GM12878 (cell line): Measurements from ENCODE around the gene CNTN4. TPM values are rescaled to one million over a fixed set of nuclear protein-coding genes. Genes with fewer than 3 reads are reported as not detected.

Experiments
- ATAC-seq: fragments of 200-7000 bp; cut with Tn5 transposase; 3 replicates; pipeline ENCODE4 v1.9.1; 2020; ENCODE audit warnings: mild to moderate bottlenecking, moderate library complexity
- BruUV-seq: library from RNA; stranded (reverse); fragments of 400-500 nt; replicated peaks from 2 replicates; lab custom pipeline; 2021; lab: Mats Ljungman, UMichigan
- CTCF ChIA-PET: fragments of 300-600 bp; sonication (Branson Sonifier 250); formaldehyde crosslinking; extraction: SDS; loops from one replicate; lab custom pipeline; 2021; ENCODE audit warnings: inconsistent platforms; lab: Yijun Ruan, JAX
- POLR2A ChIA-PET: fragments of 350-600 bp; formaldehyde crosslinking; extraction: SDS; loops from one replicate; lab custom pipeline; 2021; ENCODE audit warnings: inconsistent platforms; lab: Charles Lee
- RAD21 ChIA-PET: fragments of 300-600 bp; sonication (Branson Sonifier 250); formaldehyde crosslinking; loops from one replicate; lab custom pipeline; 2023; ENCODE audit warnings: antibody characterized with exemption; ENCODE audit not compliant: unreplicated experiment; lab: Charles Lee
- SMC1A ChIA-PET: fragments of 300-600 bp; sonication (Branson Sonifier 250); formaldehyde crosslinking; loops from one replicate; lab custom pipeline; 2023; ENCODE audit not compliant: unreplicated experiment, uncharacterized antibody; lab: Charles Lee
- DNase-seq: peaks from one replicate; pipeline ENCODE4 v3.0.0-alpha.2; 2011; ENCODE audit warnings: low read depth, low spot score
- FAIRE-seq: peaks from 3 replicates; lab custom pipeline; 2011; peaks lifted over from hg19 to GRCh38; lab: Jason Lieb, UNC
- H2AFZ ChIP-seq: 2 replicates; pipeline ENCODE4 v1.6.0; 2011; ENCODE audit warnings: low read depth, low read length, control low read depth; ENCODE audit not compliant: control insufficient read depth
- H3K27ac ChIP-seq: 2 replicates; pipeline ENCODE4 v1.5.1; 2011; ENCODE audit warnings: control low read depth; ENCODE audit not compliant: control insufficient read depth, insufficient read depth
- H3K27me3 ChIP-seq, 2 experiments: replicated peaks in 1 of 2; 2 replicates each; pipeline versions ENCODE4 v1.6.0 to v1.6.1; 2011; ENCODE audit warnings: low read length in 1 of 2; ENCODE audit not compliant: control insufficient read depth in 2 of 2, insufficient read depth in 2 of 2
- H3K36me3 ChIP-seq, 2 experiments: 2 replicates each; pipeline ENCODE4 v1.5.1; 2011; ENCODE audit warnings: low read length in 1 of 2; ENCODE audit not compliant: control insufficient read depth in 2 of 2, insufficient read depth in 2 of 2
- H3K4me1 ChIP-seq: 2 replicates; pipeline ENCODE4 v1.6.1; 2011; ENCODE audit warnings: mild to moderate bottlenecking, low read length, moderate library complexity, mixed read lengths; ENCODE audit not compliant: control insufficient read depth, insufficient read depth
- H3K4me2 ChIP-seq: 2 replicates; pipeline ENCODE4 v1.6.0; 2011; ENCODE audit warnings: control low read depth; ENCODE audit not compliant: control insufficient read depth, insufficient read depth
- H3K4me3 ChIP-seq: fragments of 200-600 bp; sonication (generic); 2 replicates; pipeline ENCODE4 v1.5.1; 2016
- H3K79me2 ChIP-seq: 2 replicates; pipeline ENCODE4 v1.6.0; 2011; ENCODE audit warnings: low read length; ENCODE audit not compliant: control insufficient read depth, insufficient read depth
- H3K9ac ChIP-seq: 2 replicates; pipeline ENCODE4 v1.8.0; 2011; ENCODE audit warnings: low read length, control low read depth, mixed read lengths; ENCODE audit not compliant: control insufficient read depth, insufficient read depth
- H3K9me3 ChIP-seq: replicated peaks from 3 replicates; pipeline ENCODE4 v1.5.1; 2011; ENCODE audit warnings: mild to moderate bottlenecking, low read length; ENCODE audit not compliant: control insufficient read depth, insufficient read depth
- H4K20me1 ChIP-seq: 2 replicates; pipeline ENCODE4 v1.6.0; 2011; ENCODE audit not compliant: control insufficient read depth, insufficient read depth
- BHLHE40 ChIP-seq, 2 experiments: fragments of 450-650 bp in 1 of 2; IDR thresholded peaks; 2 replicates each; pipeline ENCODE4 v1.6.1; 2011 to 2017; ENCODE audit warnings: low read depth in 2 of 2, borderline replicate concordance in 1 of 2, improper control_type of control experiment in 1 of 2, low read length in 1 of 2, mild to moderate bottlenecking in 1 of 2
- DPF2 ChIP-seq: fragments of 450-650 bp; IDR thresholded peaks from 2 replicates; pipeline ENCODE4 v1.6.1; 2017; ENCODE audit warnings: mild to moderate bottlenecking
- EED ChIP-seq: sonication (generic); IDR thresholded peaks from 2 replicates; pipeline ENCODE4 v1.6.1; 2016; ENCODE audit warnings: antibody characterized with exemption, low read depth
- FOS ChIP-seq: IDR thresholded peaks from 3 replicates; pipeline ENCODE4 v1.6.1; 2011; ENCODE audit warnings: borderline replicate concordance; ENCODE audit not compliant: insufficient read length; ENCODE audit errors: extremely low read depth
- HDAC2 ChIP-seq: fragments of 200-600 bp; sonication (generic); IDR thresholded peaks from 2 replicates; pipeline ENCODE4 v1.6.1; 2017
- IKZF1 ChIP-seq: fragments of 450-650 bp; conservative IDR thresholded peaks from 2 replicates; pipeline ENCODE4 v1.6.1; 2017; ENCODE audit warnings: antibody characterized with exemption, mild to moderate bottlenecking
- LARP7 ChIP-seq: fragments of 450-650 bp; IDR thresholded peaks from 2 replicates; pipeline ENCODE4 v1.6.1; 2017; ENCODE audit warnings: mild to moderate bottlenecking
- SIX5 ChIP-seq: IDR thresholded peaks from 2 replicates; pipeline ENCODE4 v1.6.1; 2011; ENCODE audit warnings: mild to moderate bottlenecking, low read depth, low read length, moderate library complexity; ENCODE audit not compliant: severe bottlenecking
- SP1 ChIP-seq: IDR thresholded peaks from one replicate; pipeline ENCODE4 v1.6.1; 2011; ENCODE audit warnings: low read depth, low read length
- SPI1 ChIP-seq: IDR thresholded peaks from 2 replicates; pipeline ENCODE4 v1.6.1; 2011; ENCODE audit warnings: low read depth, mild to moderate bottlenecking, low read length, moderate library complexity, borderline replicate concordance; ENCODE audit not compliant: insufficient read depth
- SREBF1 ChIP-seq: IDR thresholded peaks from 2 replicates; pipeline ENCODE4 v1.6.1; 2012; ENCODE audit warnings: mild to moderate bottlenecking, low read length
- STAT1 ChIP-seq: fragments of 450-650 bp; conservative IDR thresholded peaks from 2 replicates; pipeline ENCODE4 v1.6.1; 2014; ENCODE audit warnings: antibody characterized with exemption, mild to moderate bottlenecking
- TBL1XR1 ChIP-seq: IDR thresholded peaks from 2 replicates; pipeline ENCODE4 v1.6.1; 2012; ENCODE audit warnings: low read depth, low read length, improper control_type of control experiment
- WGBS: methylation state at CpG from one replicate; pipeline ENCODE4 v1.1.6; 2016; ENCODE audit warnings: low lambda C conversion rate; ENCODE audit not compliant: insufficient replicate concordance, insufficient coverage; ENCODE audit errors: missing lambda C conversion rate; 5-methylcytosine and 5-hydroxymethylcytosine counted together
- in situ Hi-C: fragments of 300-500 bp; cut with MboI; formaldehyde crosslinking; loops from 9 replicates; pipeline ENCODE4 v1.14.3; 2018; ENCODE audit warnings: mixed read lengths
- intact Hi-C: fragments of 100-400 bp; cut with micrococcal nuclease; formaldehyde crosslinking; loops from one replicate; pipeline ENCODE4 v1.14.2; 2022; ENCODE audit not compliant: unreplicated experiment
- polyA plus RNA-seq, 11 experiments: library from polyadenylated mRNA; depleted of rRNA in 4 of 11; unstranded in 6 of 11; stranded (reverse) in 5 of 11; fragments of >200 nt; fragmentation: Nextera tagmentation in 4 of 11; fragmentation: Illumina TruSeq in 1 of 11; extraction: Ambion mirVana in 4 of 11; extraction: Trizol in 1 of 11; gene quantifications; 1 replicate in 1 of 11; 2 replicates in 10 of 11; pipeline versions ENCODE4 v1.2.1 to v1.2.3, GENCODE V29; 2011 to 2016; ENCODE audit warnings: inconsistent platforms in 2 of 11, missing spikeins in 2 of 11, low read depth in 1 of 11
- total RNA-seq, 4 experiments: library from RNA; depleted of rRNA in 3 of 4; stranded (reverse); fragments of >200 nt in 3 of 4; fragmentation: Illumina TruSeq in 1 of 4; extraction: Trizol in 1 of 4; gene quantifications; 2 replicates each; pipeline versions ENCODE4 v1.2.1 to v1.2.3, GENCODE V29; 2013 to 2021
- TF ChIP-seq, protein P1 (sequence below): fragments of 450-650 bp; conservative IDR thresholded peaks from 2 replicates; pipeline ENCODE4 v1.6.1; 2017; ENCODE audit warnings: mild to moderate bottlenecking, moderate library complexity
- TF ChIP-seq, protein P2 (sequence below): fragments of 450-650 bp; IDR thresholded peaks from 2 replicates; pipeline ENCODE4 v1.6.1; 2014; ENCODE audit warnings: mild to moderate bottlenecking
- TF ChIP-seq, protein P3 (sequence below): fragments of 450-650 bp; IDR thresholded peaks from 2 replicates; pipeline ENCODE4 v1.6.1; 2018; ENCODE audit warnings: borderline replicate concordance, mild to moderate bottlenecking; ENCODE audit not compliant: partially characterized antibody
- TF ChIP-seq, protein P4 (sequence below): fragments of 150-350 bp; IDR thresholded peaks from 2 replicates; pipeline ENCODE4 v1.6.1; 2014; ENCODE audit warnings: mild to moderate bottlenecking, low read depth, low read length

CNTN4 gene
- total and polyA plus RNA-seq, 10 of the 15 experiments (the other 5 are each of a cell fraction or from before 2014, with no cell fraction given), result 0.05 to 0.43 (median 0.15) TPM; not detected in 1

DNA sequence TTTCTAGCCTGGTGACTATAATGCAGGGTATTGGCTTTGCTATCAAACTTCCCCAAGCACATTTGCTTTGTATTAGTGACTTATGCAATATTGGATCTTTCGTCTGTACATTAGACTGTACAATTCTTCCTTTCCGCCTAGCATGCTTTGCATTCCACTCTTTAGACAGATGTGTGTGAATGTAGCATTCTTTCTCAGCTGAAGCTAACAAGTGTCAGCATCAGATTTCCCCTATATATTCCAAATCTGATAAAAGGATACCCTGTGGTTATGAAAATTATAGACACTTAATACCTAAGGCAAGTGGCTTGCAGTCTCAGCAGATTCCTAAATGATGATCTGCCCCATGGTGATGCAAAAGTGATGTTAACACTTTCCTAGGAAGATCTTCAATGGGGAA is 360.1 kb downstream of the CNTN4 start (continued):
- TF ChIP-seq, protein P1, sequence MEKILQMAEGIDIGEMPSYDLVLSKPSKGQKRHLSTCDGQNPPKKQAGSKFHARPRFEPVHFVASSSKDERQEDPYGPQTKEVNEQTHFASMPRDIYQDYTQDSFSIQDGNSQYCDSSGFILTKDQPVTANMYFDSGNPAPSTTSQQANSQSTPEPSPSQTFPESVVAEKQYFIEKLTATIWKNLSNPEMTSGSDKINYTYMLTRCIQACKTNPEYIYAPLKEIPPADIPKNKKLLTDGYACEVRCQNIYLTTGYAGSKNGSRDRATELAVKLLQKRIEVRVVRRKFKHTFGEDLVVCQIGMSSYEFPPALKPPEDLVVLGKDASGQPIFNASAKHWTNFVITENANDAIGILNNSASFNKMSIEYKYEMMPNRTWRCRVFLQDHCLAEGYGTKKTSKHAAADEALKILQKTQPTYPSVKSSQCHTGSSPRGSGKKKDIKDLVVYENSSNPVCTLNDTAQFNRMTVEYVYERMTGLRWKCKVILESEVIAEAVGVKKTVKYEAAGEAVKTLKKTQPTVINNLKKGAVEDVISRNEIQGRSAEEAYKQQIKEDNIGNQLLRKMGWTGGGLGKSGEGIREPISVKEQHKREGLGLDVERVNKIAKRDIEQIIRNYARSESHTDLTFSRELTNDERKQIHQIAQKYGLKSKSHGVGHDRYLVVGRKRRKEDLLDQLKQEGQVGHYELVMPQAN, result no peak
- TF ChIP-seq, all 136 proteins: peak for 0

DNA sequence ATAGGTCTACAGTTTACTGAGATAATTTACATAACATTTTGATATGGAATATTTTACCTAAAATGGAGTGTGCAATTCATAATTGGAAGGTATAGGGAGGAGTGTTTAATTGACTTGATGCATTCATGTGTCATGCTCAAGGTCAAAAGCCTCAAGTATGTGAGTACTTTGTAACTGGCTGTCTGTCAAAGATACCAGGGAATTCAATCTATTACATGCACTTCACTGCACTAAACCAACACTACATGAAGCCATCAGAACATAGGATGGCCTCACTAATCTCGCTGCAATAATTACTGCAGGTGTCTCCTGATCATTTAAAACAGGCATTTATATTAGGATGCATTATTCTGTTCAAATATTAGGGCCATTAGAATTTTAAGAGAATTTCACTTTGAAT is 367.2 kb downstream of the CNTN4 start:
- WGBS, result 6% methylated on average over 1 of the region's 1 CpG
- FAIRE-seq (no peak), DNase-seq (no peak), ATAC-seq (no peak)
- CTCF ChIA-PET, result no interaction called here
- SMC1A ChIA-PET, result interaction anchor here (1.6 kb wide), 1 partner anchor 10 kb away, joined by 4 read pairs; no protein-coding TSS in a partner anchor
- Histone ChIP-seq H3K36me3 (no peaks in the 10 kb centered on the region), H2AFZ (no peak overlapping the region), H3K79me2 (no peaks in the 10 kb centered on the region), H4K20me1 (no peaks in the 10 kb centered on the region), H3K9me3 (no peaks in the 10 kb centered on the region), H3K9ac (no peak overlapping the region), H3K4me1 (no peaks in the 10 kb centered on the region), H3K27ac (no peak overlapping the region), H3K4me2 (no peak overlapping the region), H3K4me3 (no peak overlapping the region), H3K27me3 (no peaks in the 10 kb centered on the region)
- intact Hi-C loops (no loop called here), in situ Hi-C loops (no loop called here)
- no TSS peak for BruUV-seq
- TF ChIP-seq, protein P2, sequence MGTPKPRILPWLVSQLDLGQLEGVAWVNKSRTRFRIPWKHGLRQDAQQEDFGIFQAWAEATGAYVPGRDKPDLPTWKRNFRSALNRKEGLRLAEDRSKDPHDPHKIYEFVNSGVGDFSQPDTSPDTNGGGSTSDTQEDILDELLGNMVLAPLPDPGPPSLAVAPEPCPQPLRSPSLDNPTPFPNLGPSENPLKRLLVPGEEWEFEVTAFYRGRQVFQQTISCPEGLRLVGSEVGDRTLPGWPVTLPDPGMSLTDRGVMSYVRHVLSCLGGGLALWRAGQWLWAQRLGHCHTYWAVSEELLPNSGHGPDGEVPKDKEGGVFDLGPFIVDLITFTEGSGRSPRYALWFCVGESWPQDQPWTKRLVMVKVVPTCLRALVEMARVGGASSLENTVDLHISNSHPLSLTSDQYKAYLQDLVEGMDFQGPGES, result no peak
- TF ChIP-seq SPI1 (no peak), IKZF1 (no peak), TBL1XR1 (no peak), HDAC2 (no peak), DPF2 (no peak), BHLHE40 (IDR thresholded peaks at IDR 0.05; ENCODE audit: borderline replicate concordance in 1 of 2, low read depth in 2 of 2, low read length in 1 of 2) (no peak), STAT1 (no peak), FOS (no peak), SREBF1 (no peak), EED (no peak), SP1 (no peak), SIX5 (no peak), LARP7 (no peak)
- TF ChIP-seq, protein P3, sequence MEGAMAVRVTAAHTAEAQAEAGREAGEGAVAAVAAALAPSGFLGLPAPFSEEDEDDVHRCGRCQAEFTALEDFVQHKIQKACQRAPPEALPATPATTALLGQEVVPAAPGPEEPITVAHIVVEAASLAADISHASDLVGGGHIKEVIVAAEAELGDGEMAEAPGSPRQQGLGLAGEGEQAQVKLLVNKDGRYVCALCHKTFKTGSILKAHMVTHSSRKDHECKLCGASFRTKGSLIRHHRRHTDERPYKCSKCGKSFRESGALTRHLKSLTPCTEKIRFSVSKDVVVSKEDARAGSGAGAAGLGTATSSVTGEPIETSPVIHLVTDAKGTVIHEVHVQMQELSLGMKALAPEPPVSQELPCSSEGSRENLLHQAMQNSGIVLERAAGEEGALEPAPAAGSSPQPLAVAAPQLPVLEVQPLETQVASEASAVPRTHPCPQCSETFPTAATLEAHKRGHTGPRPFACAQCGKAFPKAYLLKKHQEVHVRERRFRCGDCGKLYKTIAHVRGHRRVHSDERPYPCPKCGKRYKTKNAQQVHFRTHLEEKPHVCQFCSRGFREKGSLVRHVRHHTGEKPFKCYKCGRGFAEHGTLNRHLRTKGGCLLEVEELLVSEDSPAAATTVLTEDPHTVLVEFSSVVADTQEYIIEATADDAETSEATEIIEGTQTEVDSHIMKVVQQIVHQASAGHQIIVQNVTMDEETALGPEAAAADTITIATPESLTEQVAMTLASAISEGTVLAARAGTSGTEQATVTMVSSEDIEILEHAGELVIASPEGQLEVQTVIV, result no peak
- TF ChIP-seq, protein P4, sequence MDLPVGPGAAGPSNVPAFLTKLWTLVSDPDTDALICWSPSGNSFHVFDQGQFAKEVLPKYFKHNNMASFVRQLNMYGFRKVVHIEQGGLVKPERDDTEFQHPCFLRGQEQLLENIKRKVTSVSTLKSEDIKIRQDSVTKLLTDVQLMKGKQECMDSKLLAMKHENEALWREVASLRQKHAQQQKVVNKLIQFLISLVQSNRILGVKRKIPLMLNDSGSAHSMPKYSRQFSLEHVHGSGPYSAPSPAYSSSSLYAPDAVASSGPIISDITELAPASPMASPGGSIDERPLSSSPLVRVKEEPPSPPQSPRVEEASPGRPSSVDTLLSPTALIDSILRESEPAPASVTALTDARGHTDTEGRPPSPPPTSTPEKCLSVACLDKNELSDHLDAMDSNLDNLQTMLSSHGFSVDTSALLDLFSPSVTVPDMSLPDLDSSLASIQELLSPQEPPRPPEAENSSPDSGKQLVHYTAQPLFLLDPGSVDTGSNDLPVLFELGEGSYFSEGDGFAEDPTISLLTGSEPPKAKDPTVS, result no peak
- POLR2A ChIA-PET, result no interaction called here
- RAD21 ChIA-PET, result no interaction called here
